ENCODE data around the gene RBSN.

GRCh38 chr3:15056676-15057404 is 42.1 kb downstream of the RBSN start:
- TF ChIP-seq CTCF (conservative IDR thresholded peaks at IDR 0.05 in 1 of 2, IDR thresholded peaks at IDR 0.05 in 1 of 2; ENCODE audit: low read depth in 1 of 2, low read length in 2 of 2): no peak
- TF ChIP-seq EZH2 (IDR thresholded peaks at IDR 0.05; ENCODE audit: low read length, missing control alignments): no peak
